HG02763 (cell line): Measurements from ENCODE around the gene ALDH3A1.

ENCODE experiments used
- ATAC-seq: cut with Tn5 transposase; IDR thresholded peaks from one replicate; pipeline ENCODE4 v1.9.1; 2021; ENCODE audit warnings: mild to moderate bottlenecking, moderate library complexity; ENCODE audit not compliant: unreplicated experiment

The ALDH3A1 gene

DNA sequence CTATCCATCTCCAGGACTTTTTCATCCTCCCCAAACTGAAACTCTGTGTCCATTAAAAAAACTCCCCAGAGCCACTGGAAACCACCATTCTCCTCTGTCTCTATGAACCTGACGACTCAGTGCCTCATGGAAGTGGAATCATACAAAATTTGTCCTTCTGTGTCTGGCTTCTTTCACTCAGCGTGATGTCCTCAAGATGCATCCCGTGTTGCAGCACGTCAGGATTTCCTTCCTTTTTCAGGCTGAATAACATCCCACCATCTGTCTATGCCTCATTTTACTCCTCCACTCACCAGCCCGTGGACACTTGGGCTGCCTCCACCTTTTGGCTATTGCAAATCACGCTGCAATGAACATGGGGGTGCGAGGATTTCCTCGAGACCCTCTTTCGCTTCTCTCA is 12.6 kb upstream of the ALDH3A1 start:
- no peak for ATAC-seq

DNA sequence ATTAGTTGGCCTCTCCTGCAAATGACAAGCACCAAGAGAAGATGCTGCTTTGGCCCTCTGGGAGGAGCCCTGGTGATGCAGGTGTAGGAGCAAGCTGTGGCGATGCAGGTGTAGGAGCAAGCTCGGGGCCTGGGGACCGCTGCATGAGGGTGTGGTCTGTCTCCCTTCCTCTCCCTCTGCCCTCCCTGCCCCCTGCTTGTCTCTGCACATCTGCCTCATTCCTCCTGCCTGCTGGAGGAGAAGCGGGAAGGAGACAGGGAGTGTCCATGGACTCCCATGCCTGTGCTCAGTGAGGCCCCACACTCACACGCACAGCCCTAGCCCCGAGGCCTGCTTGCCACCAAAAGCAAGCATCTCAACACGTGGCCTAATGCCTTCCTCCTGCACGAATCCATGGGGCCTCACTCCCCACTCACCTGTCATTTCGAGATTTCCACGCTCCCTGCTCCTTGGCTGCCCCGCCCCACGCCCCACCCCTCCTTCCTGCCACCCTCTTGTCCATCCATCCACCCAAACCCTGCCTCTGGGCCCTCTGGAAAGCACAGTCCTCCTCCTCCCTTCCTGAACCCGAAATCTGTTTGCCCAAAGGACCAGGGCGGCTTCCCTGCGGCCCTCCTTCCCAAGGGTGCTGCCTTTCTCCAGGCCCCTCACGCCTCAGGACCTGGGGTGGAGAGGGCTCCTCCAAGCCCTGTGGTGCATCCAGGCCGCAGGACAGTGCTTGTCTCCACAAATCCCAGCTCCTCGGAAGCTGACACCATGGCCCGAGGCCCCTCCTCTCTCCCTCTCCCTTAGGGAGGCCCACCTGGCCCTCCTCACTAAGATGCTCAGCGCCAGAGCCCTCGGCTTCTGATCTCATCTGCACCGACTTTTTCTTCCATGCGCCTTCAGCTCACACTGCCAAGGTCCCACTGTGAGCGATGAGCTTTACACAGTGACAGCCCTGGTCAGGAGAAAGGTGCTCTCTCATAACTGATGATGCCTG is 11.8 kb upstream of the ALDH3A1 start:
- ATAC-seq: no peak

DNA sequence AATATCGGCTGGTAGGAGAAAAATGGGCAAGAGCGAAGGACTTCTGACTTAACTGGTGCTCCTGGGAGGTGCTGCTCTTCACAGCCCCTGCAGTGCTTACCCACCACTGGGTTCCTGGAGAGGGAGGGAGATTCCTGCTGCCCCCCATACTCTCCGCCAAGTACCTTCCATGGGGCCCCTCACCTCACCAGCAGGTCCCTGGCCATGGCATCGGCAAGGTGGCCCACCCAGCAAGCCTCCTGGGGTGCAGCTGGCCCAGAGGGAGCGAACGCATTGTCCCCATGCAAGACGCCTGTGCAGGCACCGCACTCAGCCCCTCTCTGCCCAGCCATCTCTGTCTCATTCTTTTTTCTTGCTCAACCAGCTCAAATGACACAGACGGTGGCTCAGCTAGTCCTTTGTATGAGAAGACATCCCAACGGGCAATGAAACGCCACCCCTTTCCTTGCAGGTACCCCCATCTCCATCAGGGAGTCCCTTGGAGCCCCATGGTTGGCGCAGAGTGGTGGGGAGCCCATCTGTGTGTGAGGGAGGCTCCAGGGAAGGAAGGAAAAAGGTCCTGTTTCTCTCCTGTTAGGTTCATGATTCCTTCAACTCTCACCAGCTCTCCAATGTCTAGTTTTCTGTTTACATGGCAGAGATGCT is 9.6 kb upstream of the ALDH3A1 start:
- ATAC-seq: no peak

DNA sequence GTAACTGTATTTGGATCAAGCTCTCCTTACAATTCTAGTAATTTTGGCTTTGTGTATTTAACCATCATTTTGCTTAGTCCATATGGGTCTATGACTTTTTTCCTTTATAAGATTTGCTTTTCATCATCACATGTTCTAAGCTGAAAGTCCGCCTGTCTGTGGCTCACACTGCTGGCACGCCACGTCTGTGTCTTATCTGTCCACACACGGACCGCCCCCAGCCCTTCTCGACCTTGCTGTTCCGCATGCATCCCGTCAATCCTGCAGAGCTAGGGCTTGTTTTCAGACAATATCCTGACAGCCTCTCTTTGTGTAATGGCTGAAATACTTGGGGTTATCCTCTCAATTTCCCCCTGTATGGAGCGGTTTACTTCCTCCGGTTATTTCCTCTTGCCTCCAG is 8.4 kb upstream of the ALDH3A1 start:
- ATAC-seq: no peak

DNA sequence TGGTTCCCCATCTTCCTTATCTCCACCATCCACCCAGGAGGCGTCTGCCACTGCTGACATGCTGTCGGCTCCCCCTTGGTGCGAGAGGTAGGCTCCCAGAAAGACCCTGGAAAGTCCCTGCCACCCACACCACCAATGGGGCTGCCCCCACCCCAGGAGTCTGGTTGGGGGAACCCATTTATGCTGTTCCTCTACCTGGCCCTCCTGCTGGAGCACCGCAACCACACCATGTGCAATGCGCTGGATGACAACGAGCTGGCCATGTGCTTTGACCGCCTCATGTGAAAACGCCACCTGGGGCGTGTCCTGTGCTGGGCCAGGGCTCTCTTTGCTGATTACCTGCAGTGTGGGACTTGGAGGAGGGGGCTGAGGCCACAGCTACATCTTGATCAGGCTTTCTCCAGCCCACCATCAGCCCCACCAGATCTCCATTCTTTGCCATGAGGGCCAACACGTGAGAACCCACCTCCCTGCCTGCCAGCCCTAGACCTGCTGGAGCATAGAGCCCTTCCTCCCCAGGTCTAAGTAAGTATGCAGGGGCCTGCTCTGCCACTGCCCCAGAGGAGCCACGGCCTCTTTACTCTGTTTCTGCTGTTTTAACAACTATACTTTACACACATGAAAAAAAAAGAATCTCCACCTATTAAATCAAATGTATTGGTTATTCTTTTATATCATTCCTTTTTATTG is 7.9 kb upstream of the ALDH3A1 start:
- peak; percentile 43 for ATAC-seq

DNA sequence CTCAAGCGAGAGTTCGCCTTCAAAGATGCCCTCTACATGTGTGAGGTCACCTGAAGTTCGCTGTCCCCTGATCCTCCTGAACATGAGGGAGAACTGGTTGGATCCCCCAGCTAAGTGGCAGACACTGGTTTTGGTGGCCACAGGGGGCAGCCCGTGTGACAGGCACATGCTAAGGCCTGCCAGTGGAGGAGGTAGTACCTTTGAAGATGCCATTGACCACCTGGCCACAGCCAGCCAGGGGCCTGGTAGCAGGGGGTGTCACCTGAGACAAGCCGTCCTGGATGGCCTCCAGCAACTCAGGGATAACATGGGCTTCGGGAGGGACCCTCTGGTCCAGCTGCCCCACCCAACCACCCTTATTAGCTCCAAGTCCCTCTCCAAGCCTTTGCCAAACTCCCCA is 7.3 kb upstream of the ALDH3A1 start:
- no peak for ATAC-seq

DNA sequence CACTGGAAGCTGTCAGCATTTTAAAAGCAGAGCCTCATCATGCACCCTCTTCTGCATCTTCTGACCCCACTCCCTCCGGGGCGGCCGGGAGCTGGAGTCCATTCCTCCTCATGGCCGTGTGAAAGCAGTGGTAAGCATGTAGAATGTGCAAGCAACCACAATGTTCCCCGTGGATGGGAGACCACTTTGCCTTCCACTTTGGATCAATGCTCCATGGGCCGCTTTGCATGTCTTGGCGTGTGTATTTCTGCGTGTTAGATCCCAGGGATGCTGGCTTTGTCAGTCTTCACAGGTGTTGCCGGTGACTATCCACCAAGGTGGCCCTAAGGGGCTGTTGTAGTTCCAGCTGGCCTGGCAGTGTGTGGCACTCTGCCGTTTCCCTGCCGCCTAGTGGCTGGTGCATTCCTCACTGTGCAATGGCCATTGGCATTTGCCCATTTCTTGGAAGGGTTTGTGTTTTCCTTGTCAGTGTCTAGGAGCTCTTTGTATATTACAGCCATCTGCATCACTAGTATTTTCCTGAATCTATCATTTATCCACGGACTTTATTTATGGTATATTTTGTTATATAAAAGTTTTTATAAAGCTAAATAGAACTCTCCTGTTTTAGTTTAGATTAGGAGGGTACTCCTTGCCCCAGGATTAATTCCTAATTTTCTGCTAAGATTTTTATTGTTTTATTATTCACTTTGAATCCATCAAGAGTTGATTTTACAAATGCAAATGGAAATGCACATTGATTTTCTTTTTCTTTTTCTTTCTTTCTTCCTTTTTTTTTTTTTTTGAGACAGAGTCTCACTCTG is 5.8 kb upstream of the ALDH3A1 start:
- ATAC-seq: no peak

DNA sequence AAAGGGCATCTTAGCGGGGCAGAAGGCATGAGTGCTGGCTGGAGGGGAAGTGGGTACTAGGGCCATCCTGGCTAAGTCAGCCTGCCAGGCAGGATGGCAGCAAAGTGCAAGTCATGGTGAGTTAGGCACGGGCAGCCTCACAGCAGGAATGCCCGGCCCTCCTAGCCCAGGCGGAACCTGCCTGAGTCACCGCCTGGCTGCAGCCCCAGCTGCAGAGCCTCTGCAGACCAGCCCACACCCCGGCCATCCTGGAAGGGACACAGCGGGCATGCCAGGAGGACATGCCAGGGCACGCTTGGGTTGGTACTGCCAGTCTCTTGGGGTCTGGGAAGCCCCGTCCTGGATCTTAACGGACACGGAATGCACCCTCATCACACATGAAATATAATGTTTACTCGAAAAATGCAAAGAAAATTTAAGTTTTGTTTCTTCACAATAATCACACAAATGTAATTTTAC is 5.0 kb upstream of the ALDH3A1 start:
- no peak for ATAC-seq

DNA sequence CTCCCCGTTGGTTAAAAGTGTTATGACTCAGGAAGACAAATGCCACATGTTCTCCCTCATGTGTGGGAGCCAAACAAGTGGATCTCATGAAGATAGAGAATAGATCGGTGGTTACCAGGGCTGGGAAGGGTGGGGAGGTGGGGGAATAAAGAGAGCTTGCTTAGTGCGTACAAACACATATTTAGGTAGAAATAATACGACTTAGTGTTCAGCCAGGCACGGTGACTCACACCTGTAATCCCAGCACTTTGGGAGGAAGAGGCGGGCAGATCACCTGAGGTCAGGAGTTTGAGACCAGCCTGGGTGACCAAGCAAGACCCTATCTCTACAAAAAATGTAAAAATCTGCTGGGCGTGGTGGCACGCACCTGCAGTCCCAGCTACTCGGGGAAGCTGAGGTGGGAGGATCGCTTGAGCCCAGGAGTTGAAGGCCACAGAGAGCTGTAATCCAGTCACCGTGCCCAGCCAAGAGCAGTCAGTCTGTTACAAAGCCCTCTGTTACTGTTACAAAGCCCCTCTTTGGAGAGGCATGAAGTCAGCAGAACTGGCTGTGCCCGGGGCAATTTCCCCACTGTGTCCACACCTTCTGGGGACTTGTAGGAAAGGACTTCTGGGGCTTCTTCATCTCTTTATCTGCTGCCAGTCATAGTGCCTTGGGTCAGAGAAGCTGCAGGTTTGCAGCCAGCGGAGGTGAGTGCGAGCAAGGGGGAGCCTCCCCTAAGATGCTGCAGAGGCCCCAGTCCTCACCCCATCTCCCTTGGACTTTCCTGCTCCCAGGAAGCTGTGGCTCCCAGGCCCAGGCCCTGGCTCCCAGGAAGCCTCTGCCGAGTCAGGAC is 4.3 kb upstream of the ALDH3A1 start:
- ATAC-seq: no peak

DNA sequence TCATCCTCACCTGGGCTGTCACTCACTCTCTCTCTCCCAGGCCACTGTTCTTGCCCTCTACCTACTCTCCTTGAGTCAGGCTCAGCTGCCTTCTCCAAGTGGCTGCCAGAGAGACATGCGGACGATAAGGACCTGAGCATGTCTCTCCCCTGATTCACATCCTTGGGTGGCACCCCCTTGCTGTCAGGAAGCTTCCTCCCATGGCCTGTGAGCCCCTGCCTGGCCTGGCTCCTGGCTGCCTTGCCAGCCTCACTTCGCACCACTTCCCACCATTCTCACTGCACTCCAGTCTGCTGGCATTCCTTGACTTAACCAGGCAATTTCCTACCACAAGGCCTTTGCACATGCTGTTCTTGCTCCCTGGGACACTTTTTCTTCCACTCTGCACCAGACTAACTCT is 2.7 kb upstream of the ALDH3A1 start:
- ATAC-seq: no peak

DNA sequence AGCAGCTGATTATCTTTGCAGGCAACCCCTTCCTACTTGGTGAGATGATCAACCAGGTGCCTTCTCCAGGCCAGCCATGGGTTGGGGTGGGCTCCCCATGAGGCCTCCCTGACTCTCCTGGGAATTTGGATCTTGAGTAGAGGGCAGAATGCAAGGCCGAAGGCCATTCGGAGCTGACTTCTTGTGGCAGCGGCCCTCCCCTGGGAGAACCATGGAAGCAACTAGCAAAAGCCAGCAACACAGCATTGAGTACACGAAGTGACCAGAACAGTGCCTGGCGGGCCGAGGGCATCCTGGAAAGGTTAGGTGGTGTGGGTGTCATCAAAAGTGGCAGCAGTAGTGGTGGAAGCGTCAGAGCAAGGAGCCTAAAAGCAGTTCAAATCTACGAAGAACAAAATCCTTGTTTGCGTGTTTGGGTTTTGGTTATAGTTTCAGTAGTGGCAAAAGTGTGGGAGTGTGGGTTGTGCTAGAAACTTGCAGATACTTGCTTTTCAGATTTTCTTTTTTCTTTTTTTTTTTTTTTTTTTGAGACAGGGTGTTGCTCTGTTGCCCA is 2.0 kb upstream of the ALDH3A1 start:
- no peak for ATAC-seq

DNA sequence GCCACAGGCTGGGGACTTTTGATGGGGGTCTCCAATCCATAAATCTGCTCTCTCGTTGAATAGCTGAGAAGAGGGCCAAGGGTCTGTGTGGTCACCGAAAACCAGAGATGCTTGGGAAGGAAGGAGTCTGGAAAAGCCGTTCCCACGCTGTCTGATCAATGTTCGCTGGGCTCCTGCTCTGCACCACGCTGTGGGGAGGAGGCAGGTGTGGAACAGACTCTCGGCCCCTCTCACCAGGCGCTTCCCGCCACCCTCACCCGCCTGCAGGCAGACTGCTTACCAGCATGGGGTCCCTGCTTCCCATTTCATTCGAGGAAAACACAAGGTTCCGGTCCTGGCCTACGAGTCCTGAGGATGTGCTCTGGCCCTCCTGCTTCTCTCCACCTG is 702 bp upstream of the ALDH3A1 start:
- no peak for ATAC-seq

DNA sequence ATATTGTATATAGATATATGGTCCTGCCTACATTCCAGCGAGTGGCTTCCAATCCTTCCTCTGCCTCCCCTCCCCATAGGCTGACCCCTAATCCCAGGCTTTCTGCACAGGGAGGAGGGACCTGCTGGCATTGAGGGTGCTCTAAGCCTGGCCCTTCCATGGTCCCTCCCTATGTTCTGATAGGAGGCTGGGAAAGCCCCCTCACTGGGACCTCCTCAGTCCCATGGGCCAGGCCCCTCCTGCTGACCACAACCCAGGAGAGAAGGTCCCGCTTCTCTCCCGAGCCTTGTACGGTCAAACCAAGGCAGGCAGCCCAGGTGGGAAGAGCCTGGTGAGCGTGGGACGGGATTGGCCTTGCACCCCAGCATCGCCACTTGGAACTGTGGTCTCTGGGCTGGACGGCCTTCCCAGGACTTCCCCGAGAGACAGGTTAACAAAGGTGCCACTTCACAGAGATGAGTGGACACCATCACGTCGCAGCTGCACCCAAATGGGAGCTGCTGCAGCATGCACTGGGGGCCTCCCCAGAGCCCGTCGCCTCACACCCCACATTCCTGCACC is 859 bp downstream of the ALDH3A1 start:
- no peak for ATAC-seq

DNA sequence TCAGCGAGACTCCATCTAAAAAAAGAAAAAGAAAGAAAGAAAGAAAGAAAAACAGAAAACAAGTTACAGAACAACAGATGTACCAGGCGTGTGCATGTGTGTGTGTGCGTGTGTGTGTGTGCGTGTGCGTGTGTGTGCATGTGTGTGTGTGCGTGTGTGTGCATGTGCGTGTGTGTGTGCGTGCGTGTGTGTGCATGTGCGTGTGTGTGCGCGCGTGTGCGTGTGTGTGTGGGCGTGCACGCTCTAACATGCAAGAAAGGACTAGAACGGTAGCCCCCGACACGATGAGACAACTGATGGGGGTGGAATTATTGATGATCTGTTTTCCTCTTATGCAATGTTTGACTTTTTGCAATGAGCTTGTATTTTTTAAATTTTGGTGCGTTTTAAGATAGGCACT is 1.6 kb downstream of the ALDH3A1 start:
- no peak for ATAC-seq

DNA sequence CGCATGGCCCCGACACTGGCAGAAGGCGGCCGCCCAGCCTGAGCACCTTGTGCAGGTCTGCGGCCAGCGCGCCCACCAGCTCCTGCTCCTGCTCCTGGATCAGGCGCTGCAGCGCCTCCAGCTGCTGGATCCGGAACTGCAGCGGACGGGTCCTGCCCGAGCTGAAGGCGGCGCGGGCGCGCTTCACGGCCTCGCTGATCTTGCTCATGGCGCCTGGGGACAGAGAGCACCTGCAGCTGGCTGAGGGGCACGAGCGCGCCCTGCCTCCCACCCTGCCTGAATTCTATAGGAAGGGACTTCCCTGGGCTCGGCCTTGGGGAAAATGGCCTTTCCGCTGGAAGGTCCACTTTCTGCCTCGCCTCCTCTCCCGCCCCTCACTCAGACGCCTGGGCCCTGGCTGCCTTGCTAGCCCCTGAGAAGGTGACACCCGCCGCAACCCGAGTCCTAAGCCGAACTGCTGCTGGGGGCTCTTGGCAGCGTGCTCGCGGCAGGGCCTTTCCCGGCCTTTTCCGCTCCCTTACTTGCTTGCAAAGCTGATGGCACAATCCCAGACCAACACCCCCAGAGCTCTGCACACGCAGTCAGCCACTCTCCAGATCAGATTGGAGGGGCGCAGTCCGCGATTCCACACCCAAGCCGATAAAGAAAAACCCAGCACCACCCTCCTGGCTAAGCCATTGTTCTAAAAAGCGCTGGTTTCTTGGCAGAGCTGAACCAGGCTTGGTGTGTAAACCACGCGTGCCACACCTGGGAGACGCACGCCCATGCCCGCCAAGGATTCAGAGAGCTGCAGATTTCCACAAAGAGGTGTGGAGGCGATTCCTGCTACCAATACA is 3.0 kb downstream of the ALDH3A1 start:
- peak; percentile 57 for ATAC-seq

DNA sequence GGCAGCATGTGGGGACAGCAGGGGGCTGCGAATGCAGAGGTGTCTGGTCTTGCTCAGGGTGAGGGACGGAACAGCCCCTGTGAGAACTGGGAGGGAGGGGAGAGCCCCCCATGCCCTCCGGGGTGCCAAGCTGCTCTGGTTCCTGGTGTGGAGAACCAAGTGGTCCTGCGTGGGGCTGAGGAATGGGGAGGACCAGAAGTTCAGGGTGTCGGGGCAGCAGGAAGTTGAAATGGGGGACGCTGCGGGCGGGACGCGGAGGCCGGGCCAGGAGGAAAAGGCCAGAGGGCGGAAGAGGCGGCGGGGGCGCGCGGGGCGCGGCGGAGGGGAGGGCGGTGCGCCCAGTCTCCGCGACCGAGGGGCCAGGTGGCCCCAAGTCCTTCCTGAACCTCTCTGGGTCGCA is 3.6 kb downstream of the ALDH3A1 start:
- ATAC-seq: no peak

DNA sequence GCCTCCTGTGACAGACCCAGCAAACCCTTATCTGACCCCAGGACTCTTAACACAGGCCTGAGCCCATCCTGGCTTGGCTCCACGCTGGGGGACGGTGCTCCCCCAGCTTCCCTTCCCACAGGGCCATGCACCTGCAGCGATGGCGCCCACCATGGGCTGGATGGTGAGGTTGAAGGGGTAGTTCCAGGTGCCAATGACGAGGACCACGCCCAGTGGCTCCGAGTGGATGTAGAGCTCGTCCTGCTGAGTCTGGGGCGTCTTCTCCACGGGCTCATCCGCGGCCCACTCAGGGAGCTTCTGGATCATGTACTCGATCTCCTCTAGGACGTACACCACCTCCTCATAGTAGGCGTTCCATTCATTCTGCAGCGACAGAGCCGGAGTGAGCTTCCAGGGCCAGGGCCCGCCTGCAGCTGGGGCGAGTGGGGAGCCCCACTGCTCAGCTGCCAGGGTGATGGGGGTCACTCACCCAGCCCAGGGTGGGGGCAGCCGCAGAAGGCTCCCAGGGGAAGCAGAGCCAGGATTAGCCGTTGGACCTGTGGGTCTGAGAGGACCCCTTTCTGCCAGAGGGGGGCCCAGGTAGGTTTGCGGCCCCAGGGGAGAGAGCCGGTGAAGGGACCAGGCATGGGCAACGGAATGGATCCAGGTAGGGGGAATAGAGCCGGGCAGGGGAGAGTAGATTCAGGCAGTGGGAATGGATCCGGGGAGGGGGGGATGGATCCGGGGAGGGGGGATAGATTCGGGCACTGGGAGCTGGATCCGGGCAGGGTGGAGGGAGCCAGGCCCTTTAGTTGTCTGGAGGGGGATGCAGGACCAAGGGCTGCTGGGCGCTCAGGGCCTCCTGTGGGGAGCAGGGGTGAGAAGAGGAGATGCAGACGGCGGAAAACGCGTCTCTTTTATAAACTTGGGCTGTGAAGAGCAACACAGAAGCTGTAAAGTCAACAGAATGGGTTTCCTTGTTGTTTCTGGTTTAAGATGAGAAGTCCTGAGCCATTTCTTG is 4.7 kb downstream of the ALDH3A1 start:
- ATAC-seq: no peak
